ENCODE measurements around the gene REL.
"Not testable (repeated sequence)": the region's sequence is repeated elsewhere in the genome, so short reads cannot be mapped to it uniquely, and the experiment has no call there.

Gene REL

DNA sequence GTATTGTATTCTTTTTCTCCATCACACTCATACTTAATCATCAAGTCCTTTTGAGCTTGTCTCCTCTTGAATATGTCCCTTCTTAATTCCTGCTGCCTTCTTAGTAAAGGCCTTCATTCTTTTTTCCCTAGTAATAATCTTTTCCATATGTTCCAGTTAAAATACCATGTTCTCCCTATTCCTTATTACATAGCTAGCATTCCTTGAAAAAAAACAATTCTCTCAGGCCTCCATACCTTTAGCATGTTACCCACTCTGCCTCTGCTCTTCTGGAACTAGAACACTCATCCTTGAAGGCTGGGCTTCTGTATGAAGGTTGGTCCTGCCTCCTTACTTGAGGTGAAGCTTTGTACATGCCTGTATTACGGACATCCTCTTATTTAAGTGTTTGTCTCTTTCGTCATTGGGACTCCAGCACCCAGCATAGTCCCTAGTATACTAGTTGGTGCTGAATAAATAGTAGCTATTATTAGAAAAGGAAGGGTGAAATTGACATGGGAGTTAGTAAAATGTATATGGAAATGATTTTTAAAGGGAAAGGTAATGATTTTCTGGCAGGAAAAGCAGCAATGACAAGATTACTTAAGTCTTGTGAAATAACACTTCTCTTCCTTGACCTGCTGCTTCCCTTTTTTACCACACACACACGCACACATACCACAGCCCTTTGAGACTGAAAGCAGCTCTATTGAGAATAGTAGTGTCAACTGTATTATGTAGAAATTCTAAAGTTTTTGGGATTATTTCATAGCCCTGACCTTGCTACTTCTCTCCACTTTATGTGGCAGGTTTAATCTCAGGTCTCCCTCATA, 45.6 kb downstream of the REL start:
- no peak for DNase-seq

DNA sequence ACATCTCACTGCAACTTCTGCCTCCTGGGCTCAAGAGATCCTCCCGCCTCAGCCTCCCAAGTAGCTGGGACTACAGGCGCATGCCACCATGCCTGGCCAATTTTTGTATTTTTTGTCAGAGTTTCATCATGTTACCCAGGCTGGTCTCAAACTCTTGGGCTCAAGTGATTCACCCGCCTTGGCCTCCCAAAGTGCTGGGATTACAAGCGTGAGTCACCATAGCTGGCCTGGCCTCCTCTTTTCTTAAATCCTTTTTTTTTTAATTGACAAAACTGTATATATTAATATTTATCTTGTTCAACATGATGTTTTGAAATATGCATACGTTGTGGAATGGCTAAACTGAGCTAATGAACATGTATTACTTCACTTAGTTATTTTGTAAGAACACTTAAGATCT, 50.7 kb downstream of the REL start:
- DNase-seq: not testable (repeated sequence)

- DNase-seq: no peak
Measured at GRCh38 chr2:60932954-60933353, 51.6 kb downstream of the REL start.

DNA sequence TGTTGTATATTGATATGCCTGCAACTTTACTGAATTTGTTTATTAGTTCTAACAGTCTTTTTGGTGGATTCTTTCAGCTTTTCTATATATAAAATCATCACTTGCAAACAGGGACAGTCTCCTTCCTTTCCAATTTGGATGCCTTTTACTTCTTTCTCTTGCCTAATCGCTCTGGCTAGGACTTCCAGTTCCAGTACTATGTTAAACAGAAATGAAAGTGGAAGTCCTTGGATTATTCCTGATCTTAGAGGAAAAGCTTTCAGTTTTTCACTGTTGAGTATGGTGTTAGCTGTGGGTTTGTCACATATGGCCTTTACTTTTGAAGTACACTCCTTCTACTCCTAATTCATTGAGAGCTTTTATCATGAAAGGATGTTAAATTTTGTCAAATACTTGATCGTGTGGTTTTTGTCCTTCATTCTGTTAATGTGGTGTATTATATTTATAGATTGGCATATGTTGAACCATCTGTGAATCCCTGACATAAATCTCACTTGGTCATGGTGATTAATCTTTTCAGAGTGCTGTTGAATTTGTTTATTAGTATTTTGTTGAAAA, 52.9 kb downstream of the REL start:
- DNase-seq: no peak

DNA sequence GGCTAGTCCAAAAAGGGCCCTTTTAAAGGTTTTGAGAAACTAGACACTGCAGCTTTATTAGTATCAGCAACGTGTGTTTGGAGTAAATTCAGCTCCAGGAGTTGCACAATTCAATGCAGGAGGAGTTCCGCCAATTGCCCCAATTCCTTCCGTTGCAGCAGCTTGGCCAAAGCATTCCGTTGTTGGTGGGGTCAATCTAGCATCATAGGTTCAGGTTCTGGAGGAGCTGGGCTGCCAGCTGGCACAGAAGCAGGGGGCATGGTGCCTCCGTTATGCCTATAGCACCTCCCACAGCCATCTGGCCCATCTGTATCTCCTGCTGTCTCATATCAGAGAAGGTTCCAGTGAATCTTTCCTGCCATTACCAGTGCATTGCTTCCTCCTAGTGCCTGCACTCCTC, 55.4 kb downstream of the REL start:
- no peak for DNase-seq

GRCh38 chr2:60938301-60938700, 56.9 kb downstream of the REL start:
- no peak for DNase-seq

DNA sequence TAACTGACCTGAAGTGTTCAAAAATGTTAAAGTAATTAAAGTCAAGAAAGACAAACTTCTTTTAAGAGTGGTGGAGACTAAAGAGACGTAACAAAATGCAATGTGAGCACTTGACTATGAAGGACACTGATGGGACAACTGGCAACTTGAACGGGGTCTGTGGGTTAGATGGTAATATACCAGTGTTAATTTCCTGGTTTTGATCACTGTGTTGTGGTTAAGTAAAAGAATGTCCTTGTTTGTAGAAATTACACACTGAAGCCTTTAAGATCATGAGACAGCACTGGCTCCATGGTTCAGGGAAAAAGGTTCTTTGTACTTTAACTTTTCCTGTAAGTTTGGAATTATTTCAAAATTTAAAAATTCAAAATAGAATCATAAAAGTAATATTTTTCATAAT, 58.2 kb downstream of the REL start:
- DNase-seq: no peak

DNA sequence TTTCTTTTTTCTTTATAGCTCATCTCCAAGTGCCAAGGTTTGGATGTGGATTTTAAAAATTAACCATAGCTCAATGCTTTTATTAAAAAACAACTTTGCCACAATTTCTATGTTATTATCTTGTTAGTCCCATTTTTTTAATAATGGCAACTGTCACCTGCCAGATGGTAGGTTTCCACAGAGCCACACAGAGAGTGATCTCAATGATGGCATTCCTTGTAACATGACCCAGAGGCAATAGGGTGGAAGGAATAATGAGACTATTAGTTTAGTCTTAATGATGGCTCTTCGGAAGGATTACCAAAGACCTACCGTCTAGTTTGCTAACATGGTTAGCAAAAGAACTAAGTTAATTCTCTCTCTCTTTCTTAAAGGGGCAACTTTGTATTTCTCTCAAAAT, 64.0 kb downstream of the REL start:
- no peak for DNase-seq

DNA sequence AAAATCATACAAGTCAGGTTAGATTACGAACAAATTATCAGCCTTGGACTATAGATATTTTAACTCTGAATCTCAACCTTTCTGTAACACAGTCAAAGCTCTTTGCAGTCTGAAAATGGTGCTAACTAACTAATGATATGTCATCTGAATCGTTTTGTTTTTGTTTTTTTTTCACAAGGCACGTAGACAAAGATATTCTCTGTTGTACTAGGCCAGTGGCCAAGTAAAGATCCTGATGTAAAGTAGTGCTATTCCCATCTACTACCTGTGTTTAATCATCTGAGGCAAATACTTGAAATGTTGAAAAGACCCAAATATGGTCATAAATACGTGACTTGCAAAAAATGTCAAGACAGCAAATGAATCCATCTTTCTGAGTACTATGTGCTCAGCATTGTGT, 65.7 kb downstream of the REL start:
- no peak for DNase-seq

GRCh38 chr2:60948161-60948560, 66.8 kb downstream of the REL start:
- no peak for DNase-seq

GRCh38 chr2:60948926-60949579, 67.7 kb downstream of the REL start:
- DNase-seq: no peak

DNA sequence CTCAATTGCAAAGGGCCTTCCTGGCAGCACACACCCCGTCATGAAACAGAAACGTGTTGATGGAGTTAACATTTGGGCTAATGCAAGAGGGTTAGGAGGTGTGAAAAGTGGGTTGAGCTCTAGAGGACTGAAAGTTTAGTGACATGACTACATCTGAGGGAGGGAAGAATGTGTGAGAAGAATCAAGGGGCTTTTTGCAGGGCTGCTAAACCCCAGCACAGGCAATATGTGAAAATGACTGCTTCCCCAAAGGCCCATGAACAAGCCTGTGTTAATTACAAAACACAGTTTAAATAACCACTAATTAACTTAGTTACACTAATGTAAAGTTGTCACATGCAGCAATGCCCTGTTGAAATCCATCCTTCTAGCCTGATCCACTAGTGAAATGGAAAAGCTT, 72.8 kb downstream of the REL start:
- no peak for DNase-seq

- no peak for DNase-seq
Measured at GRCh38 chr2:60957224-60957623, 75.8 kb downstream of the REL start.

DNA sequence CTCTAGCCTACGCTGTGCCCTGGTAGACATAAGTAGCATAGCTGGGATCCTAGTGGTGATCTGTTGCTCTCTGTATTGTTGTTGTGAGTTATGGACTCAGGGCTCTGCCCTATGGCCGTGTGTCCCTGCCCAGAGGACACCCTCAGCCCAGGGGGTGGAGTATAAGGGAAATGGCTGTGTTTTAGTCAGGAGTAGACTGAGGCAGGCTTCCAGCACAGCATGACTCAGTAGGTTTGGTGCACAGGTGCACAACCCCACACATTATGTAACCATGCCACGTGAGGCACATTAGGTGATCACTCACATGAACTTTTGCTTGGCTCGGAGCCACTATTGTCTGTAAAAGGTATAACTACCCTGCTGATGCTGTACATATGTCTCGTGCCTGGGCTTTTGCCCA, 76.3 kb downstream of the REL start:
- DNase-seq: no peak

GRCh38 chr2:60958361-60958760, 77.0 kb downstream of the REL start:
- no peak for DNase-seq

- no peak for DNase-seq
Measured at GRCh38 chr2:60958800-60959199, 77.4 kb downstream of the REL start.

- no peak for DNase-seq
Measured at GRCh38 chr2:60959501-60959900, 78.1 kb downstream of the REL start.

DNA sequence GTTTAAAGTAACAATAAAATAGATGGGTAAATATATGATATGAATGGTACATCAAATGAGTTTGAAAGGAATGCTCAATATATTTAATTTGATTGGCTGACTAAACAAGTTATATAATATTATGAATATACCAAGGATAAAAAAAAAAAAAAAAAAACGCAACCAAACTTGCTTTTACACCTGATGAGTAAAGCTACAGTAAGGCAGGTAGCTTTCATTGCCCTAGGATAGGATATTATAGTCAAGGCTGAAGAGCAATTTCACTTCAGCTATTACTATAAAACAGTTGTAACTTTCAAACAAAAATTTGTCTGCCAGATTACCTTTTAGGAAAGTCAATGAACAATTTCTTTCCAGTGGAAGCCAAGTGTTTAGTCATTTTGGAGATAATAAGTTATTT, 79.3 kb downstream of the REL start:
- no peak for DNase-seq

GRCh38 chr2:60961457-60961856, 80.1 kb downstream of the REL start:
- no peak for DNase-seq

DNA sequence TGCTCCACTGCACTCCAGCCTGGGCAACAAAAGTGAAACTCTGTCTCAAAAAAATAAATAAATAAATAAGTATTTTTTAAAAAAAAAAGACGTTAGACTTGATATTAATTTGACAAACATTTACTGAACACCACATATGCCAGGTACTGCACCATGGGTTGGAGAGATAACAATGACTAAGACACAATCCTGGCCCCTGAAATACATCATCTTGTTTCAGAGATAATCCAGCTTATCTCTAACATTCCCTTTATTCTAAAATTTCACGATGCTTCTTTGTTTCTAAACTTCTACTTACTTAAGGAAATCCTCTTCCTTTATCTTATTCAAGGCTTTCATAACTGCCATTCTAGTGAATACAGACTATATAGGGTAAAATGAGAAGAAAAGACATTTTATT, 81.2 kb downstream of the REL start:
- DNase-seq: no peak

DNA sequence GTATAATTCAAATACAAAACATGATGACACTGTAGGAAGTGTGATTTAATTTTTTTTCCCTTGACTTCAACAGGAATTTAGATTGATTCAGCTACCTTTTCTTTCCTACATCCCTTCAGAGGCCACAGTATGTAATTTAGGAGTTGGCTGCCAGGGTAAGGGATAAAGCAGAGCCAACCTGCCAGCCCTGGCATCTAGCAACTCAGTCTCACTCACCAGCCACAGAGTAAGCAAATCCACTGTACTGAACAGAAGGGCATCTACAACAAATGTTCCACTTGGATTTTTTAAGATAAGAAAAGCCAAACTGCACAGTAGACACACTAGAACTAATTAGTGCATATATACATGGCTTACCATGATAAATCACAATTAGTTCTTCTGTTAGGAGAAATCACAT, 81.8 kb downstream of the REL start:
- DNase-seq: no peak

GRCh38 chr2:60964651-60965498, 83.5 kb downstream of the REL start:
- no peak for DNase-seq

DNA sequence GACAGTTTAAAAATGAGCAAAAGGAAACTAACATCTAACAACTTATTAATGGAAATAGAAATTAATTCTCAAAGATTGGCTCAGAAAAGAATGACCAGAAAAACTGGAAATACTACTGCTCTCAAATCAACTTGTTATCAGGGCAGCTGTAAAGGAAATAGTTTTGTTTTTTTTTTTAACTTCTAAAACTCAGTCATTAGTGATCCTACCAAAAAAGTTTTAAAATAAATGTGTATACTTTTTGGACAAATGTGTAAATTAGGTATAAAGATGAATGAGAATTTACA, 84.1 kb downstream of the REL start:
- DNase-seq: no peak

Data from NCI-H1048 (cell line).